Suppressor macrophage (primary cell): Measurements from ENCODE around the gene VWA8.
A peak's percentile ranks its signal among the peaks of the same experiment; 100 is the strongest.
"Not testable (repeated sequence)": the region's sequence is repeated elsewhere in the genome, so short reads cannot be mapped to it uniquely, and the experiment has no call there.

Experiments used
- DNase-seq, 4 experiments: peaks; one replicate each; pipeline ENCODE4 v3.0.0-alpha.2; 2020 to 2022

VWA8 gene

DNA sequence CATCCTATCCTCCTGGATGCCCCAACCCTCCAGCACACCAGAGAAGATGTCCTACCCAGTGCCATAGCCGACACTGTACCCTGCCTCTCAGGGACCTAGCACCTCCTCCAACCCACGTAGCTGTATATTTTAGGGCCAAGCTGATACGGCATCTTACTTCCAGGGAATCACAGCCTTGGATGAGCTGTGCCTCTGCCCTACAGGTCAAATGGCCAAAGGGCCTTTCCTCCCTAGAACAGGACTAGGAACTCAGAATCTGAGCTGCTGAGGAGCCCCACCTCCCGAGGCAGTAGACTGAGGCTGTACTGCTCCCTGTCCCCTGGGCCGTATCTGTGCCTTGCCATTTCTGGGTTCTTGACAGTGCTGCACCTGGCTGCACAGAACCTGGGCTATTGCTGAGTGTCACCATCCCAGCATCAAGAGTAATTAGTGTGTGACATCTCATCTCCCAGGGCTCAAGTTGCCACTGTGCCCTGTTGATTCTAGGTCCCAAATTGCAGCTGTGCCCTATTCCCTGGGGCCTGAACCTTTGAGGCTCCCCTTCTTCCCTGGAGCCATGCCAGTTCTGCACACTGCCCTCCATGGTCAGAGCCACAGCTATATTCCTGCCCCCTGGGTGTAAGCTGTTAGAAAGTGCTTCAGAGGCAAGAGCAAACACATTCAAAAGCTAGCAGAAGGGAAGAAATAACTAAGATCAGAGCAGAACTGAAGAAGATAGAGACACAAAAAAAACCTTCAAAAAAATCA is 41.0 kb downstream of the VWA8 start:
- DNase-seq, result no peak

DNA sequence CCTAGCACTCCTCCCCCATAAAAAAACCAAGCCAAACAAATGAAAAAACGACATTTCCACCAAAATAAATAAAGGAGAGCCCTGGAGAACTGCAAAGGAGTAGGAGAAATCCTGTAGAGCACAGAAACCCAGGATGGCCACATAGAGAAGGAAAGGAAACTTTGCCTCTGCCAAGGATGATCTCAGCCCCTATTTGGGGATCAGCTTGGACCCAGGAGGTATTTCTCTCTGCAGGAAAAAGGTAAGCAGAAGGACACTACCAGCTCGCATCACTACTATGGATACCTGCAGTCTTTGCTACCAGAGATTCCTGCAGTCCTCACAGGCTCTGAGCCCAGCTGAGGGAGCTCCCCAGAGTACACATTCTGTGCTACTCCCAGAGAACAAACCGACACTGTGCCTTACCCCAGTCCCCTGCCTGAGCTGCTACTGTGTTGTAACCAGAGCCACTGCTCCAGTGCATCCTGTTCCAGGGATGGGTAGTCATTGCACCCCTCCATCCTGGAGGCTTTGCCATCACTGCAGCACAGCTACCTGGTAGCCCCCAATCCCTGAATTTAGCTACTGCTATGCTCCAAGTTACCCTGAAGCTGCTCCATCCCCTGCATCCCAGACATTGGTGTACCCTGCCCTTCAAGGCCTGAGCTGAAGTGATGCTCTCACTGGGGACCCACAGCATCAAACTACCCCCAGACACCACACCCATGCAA is 41.7 kb downstream of the VWA8 start:
- DNase-seq, result no peak

DNA sequence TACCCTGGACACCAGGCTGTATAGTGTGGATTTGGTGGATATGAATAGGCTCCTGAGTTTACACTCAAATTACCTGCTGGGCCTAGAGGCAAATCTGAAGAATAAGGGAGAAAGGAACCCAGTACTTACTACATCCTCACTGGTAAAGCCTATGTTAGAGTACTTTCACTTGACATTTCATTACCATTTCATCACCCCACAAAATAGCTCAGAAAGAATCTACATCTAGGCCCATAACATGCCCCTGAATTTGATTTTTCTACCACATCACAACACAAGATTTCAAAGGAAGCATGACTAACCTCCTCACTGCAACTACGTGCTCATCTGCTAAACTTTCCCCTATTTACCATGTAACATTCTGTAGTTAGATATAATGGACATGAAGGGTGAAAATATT is 43.3 kb downstream of the VWA8 start:
- DNase-seq, result peak; percentile 7 to 59 (median 30)

DNA sequence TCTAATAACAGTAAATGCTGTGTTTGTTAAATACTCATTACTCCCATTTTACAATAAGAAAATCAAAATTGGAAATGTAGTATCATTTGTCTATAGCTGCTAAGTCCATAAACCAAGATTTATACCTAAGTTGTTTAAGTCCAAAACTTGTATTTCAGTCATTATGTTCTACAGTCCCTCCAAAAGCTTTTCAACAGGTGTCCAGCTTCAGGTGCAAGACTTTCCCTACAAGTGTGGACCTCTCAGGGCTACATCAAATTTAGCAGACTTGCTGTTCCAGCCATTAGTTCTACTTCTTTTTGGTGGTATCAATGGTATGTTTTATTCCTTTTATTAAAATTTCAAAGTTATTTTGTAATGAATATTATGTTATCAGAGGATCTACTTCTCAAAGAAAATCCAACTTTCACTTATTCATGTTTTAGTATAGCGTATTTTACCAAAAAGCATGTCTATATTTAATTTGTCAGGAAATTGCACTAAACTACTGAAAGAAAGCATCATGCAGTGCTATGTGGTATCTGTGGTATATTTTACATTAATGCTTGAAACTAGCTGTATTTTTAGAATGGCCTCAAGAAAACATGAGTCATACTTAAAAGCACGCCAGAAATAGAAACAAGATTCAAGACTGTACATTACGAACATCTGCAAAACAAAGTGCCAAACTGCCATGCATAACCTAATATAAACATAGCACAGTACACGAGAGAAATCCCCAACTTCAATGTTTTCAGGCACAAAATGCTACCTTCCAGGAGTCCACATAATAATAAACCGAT is 44.5 kb downstream of the VWA8 start:
- DNase-seq, result peak; percentile 3 to 69 (median 38)

DNA sequence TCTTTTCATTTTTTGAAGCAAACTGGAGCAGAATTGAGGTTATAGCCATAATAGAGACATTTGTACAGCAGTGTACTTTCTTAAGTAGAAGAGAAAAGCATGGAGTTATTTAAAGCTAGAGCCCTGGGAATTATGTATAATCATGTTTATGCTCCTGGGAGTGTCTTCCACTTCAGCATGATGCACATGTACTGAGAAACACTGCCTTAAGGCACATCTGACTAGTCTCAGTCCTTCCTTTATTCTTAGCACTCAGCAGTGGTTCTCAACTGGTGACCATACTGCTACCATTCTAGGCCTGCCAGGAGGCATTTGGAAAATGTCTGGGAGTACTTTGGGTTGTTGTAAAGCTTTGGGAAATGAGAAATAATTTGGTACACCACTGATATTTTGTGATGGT is 45.8 kb downstream of the VWA8 start:
- DNase-seq, result peak in 1 of 4 experiments; percentile 8

DNA sequence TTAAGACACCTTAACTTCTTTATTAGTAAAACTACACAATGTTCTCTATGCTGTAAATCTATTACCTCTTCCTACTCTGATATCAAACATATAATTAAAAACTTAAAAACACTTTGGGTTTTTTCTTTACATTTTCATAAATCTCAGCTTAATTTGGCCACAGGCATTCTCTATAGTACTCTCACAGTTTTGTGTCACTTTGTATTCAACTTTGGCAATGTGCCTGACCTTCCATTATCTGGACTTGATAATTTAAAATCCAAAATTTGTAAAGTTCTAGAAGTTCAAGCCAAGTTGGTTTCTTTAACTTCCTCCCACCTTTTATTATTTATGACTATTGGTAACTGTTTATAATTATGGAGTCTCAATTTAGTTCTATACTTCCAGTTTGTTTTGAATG is 46.4 kb downstream of the VWA8 start:
- no peak for DNase-seq

DNA sequence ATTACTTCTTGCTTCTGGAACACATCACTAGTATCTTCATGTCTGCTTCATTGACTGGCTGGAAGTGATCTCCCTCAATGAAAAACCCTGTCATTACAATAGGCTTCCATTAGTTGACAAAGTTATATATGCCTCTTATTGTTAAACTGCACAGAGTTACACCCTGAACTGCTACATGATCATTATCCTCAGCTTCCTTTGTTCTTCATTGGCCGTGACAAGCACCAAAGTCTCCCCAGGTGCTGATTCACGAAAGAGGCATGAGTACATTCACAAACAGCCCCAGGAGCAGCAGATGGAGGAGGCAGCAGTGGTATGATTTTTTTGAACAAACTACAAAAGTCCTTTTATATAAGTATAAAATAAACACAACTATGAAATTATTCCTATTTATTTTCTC is 51.4 kb downstream of the VWA8 start:
- no peak for DNase-seq

DNA sequence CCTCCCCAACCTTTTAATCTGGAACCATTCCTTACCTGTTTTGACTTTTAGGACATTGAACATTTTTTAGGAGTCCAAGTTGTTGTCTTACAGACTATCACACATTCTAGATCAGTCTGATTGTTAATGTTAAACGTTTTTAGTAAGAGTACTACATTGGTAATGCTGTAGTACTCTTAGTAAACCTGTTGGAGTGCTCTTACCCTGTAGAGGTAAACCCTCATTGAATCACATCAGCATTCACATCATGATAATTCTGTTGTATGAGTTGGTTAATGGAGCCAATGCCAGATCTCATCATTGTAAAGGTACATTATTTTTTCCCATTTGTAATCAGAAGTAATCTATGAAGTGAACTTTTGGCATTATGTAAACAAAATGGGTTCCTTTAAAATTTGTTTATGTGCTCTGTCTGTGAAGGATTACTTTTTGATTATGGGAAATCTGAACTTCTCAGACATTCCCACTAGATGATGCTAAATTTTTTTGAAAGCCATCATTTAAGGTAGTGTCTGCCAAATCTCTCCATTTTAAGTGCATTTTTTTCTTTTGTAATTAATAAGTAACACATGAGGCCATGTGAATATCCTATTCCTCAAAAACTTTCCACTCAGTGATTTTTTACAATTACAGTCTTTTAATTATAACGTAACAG is 55.2 kb downstream of the VWA8 start:
- DNase-seq, result peak in 3 of 4 experiments; percentile 3 to 55 (median 46)

DNA sequence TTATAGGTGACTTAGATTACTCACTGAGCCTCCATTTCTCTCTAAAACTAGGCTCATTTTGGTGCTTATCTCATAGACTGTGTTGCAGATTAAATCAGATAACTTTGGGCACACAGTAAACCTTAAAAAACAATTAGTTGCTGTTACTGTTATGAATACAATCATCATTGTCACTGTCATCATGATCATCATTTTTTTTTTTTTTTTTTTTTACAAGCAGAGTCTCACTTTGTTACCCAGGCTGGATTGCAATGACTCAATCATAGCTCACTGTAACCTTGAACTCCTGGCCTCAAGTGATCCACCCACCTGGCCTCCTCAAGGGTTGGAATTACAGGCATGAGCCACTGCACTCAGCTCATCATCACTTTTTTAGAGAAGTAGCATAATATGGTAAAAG is 60.0 kb downstream of the VWA8 start:
- DNase-seq, result no peak

DNA sequence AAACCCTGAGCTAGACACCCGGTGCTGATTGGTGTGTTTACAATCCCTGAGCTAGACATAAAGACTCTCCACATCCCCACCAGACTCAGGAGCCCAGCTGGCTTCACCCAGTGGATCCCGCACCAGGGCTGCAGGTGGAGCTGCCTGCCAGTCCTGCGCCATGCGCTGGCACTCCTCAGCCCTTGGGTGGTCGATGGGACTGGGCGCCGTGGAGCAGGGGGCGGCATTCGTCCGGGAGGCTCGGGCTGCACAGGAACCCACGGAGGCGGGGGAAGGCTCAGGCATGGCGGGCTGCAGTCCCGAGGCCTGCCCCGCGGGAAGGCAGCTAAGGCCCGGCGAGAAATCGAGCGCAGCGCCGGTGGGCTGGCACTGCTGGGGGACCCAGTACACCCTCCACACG is 62.5 kb downstream of the VWA8 start:
- not testable (repeated sequence) for DNase-seq

DNA sequence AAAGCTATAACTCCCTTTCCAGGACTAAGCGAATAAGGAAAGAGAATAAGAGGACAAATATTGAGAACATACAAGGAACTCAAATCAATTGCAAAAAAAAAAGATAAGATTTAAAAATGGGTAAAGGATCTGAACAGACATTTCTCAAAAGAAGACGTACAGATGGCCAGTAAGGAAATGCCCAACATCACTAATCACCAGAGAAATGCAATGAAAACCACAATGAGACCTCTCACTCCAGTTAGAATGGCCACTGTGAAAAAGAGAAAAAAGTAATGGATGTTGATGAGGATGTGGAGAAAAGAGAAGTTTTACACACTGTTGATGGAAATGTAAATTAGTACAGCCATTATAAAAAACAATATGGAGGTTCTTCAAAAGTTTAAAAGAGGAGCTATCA is 63.8 kb downstream of the VWA8 start:
- no peak for DNase-seq

DNA sequence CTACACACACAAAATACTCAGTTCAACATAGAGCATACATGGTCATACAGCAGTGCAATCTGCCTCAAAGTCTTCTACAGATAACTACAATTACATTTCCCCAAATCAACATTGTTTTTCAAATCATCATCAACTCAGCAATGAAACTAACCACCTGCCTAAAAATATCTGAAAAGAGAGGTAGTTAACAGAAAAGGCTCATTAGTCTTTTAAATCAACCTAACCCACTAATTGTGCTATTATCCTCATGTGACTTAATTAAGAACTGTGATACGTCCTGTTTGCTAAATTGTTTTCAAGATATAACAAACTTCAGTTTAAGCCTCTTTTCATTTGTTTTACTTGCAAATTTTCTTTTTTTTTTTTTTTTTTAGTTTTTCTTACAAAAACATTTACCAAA is 65.4 kb downstream of the VWA8 start:
- no peak for DNase-seq

DNA sequence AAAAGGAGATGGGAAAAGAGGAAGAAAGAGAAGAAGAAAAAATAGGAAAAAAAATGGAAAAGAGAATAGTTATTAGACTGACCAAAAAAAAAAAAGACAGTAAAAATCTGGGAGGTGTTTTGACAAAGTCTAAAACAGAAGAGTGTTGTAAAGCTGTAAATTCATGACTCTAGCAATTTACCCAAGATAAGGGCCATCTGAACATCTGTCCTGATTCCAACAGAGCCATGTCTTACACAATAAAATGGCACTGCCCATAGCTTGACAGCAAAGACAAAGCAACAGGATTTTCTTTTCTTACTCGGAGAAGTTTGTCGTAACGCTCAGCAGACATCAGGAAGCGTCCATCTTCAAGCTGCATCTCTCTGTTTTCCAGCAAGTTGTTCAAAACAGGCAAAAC is 69.8 kb downstream of the VWA8 start:
- DNase-seq, result no peak

DNA sequence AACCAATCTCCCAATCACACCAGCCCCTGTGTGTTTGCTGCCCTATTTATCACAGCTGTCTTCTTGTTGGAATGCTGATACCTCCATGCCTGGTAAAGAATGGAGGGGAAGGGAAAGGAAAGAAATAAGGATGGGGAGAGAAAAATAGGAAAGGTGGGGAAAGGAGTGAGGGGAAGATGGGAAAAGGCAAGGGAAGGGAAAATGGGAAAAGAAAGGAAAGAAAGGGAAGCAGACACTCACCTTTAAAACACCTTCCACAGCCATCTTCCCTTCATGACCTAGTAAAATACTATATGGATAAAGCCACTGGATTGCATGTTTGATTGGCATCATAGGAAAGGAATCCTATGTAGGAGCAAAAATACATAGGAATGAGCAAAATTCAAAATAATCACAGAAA is 77.8 kb downstream of the VWA8 start:
- DNase-seq, result no peak

DNA sequence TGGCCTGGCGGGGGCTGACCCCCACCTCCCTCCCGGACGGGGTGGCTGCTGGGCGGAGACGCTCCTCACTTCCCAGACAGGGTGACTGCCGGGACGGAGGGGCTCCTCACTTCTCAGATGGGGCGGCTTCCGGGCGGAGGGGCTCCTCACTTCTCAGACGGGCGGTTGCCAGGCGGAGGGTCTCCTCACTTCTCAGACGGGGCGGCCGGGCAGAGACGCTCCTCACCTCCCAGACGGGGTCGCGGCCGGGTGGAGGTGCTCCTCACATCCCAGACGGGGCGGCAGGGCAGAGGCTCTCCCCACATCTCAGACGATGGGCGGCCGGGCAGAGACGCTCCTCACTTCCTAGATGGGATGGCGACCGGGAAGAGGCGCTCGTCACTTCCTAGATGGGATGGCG is 79.0 kb downstream of the VWA8 start:
- DNase-seq, result not testable (repeated sequence)

DNA sequence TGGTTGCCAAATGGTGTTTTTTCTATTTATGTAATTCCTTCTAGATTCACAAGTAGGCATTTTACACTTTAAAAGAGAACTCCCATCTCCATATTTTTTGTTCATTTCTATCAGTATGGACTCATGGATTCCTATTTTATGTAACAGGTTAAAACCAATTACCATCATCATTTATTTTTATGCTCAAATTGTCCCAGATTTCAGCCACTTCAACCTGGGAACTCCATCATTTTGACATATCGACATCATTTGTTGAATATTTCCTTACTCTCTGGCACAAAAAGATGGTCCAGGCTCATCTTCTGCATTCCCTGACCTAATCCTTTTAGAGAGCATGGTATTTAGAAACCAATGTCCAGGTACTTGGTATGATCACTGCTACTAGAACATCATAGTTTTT is 79.9 kb downstream of the VWA8 start:
- DNase-seq, result no peak

DNA sequence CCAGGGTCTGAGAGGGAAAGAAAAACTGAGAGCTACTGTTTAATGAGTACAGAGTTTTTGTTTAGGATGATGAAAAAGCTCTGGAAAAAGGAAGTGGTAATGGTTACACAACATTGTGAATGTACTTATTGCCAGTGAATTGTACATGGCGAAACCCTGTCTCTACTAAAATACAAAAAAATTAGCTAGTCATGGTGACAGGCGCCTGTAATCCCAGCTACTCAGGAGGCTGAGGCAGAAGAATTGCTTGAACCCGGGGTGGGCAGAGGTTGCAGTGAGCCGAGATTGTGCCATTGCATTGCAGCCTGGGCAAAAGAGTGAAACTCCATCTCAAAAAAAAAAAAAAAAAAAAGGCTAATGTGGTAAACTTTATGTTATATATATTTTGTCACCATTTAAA is 96.3 kb downstream of the VWA8 start:
- DNase-seq, result peak; percentile 64 to 91 (median 78)

DNA sequence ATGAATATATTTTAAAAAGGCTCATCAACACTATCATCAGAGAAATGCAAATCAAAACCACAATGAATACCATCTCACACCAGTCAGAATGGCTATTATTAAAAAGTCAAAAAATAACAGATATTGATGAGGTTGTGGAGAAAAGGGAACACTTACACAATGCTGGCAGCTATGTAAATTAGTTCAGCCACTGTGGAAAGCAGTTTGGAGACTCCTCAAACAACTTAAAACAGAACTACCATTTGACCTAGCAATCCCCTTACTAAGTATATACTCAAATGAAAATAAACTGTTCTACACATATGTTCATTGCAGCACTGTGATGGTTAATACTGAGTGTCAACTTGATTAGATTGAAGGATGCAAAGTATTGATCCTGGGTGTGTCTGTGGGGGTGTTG is 98.2 kb downstream of the VWA8 start:
- DNase-seq, result not testable (repeated sequence)

DNA sequence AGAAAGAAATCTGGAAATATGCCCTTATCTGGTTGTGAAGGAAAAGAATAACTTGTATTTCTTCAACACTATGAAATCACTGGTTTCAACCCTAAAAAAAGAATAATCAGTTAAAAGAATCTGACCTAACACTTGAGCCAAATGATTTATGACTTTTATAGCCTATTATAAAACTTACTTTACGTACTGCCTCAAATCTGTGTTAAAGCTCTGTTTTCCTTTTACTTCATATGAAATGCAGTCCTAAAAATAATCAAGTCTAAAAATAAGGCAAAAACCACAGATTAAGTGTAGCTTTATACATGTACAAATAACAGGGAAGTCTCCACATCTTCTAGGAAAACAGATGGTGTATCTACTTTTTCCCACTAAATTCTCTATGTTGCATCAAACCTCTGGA is 101.3 kb downstream of the VWA8 start:
- DNase-seq, result no peak

DNA sequence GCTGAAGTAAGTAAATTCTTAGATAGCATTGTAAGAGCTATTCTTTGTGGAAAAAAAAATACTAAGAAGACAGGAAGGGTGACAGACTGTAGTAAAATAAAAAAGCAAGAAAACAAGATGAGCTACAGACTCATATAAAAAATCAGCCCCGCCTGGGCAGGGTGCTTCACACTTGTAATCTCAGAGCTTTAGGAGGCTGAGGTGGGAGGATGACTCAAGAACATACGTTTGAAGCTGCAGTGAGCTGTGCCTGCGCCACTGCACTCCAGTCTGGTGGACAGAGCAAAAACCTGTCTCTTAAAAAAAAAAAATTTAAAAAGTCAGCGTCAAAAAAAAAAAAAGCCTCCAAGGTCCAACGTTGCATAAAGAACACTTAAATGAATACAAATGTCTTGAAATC is 102.1 kb downstream of the VWA8 start:
- DNase-seq, result peak; percentile 26 to 64 (median 54)

DNA sequence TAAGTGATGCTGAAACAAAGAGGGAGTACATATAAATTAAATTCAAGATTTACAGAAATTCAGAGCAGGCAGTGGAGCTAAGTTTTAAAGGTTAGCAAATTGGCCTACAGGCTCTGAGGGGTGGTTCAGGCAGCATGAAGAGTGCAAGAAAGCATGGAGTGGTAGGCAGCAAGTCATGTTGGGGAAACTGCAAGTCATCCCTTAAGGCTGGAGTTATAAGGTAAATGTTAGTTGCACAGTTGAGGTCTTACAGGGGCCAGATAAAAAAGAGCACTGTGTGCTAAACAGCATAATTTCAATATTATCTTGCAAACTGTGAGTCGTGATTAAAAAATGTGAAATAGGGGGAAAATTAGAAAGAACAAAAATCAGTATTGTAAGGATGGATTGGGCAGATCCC is 106.2 kb downstream of the VWA8 start:
- DNase-seq, result no peak

DNA sequence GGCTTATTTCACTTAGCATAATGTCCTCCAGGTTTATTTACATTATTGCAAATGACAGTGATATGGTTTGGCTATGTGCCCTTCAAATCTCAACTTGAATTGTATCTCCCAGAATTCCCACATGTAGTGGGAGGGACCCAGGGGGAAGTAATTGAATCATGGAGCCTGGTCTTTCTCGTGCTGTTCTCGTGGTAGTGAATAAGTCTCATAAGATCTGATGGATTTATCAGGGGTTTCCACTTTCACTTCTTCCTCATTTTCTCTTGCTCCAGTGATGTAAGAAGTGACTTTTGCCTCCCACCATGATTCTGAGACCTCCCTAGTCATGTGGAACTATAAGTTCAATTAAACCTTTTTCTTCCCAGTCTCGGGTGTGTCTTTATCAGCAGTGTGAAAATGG is 109.6 kb downstream of the VWA8 start:
- peak; percentile 60 to 83 (median 72) for DNase-seq
